Measurements from ENCODE around the gene PLCL2.

DNA sequence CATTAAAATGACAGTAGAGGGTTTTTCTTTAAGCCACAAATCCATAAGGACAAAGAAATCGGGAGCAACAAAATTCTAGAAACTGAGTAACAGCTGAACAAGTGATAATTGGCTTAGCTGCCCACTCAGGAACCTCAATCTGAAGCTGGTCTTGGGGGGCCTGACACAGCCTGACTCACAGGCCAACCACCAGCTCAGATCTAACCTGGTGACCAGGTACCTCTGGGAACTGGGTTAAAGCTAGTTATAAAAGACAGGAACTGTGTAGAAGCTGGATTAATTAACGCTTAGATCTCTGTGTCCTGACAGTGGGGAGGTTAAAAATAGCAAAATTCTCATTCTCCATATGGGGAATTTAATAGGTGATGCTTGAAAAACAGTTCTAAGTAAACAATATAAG is 161.9 kb downstream of the PLCL2 start:
- TF ChIP-seq, protein P1, sequence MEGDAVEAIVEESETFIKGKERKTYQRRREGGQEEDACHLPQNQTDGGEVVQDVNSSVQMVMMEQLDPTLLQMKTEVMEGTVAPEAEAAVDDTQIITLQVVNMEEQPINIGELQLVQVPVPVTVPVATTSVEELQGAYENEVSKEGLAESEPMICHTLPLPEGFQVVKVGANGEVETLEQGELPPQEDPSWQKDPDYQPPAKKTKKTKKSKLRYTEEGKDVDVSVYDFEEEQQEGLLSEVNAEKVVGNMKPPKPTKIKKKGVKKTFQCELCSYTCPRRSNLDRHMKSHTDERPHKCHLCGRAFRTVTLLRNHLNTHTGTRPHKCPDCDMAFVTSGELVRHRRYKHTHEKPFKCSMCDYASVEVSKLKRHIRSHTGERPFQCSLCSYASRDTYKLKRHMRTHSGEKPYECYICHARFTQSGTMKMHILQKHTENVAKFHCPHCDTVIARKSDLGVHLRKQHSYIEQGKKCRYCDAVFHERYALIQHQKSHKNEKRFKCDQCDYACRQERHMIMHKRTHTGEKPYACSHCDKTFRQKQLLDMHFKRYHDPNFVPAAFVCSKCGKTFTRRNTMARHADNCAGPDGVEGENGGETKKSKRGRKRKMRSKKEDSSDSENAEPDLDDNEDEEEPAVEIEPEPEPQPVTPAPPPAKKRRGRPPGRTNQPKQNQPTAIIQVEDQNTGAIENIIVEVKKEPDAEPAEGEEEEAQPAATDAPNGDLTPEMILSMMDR (IDR thresholded peaks at IDR 0.05) = no peak
- TF ChIP-seq ZFX (IDR thresholded peaks at IDR 0.05; ENCODE audit: borderline replicate concordance) = no peak
